ENCODE results near the gene SLC5A1. TPM values are rescaled to one million over a fixed set of nuclear protein-coding genes. Genes with fewer than 3 reads are reported as not detected.

Gene SLC5A1
- total RNA-seq, 1 donor from 2014 or later: 2.1 TPM

- no peak overlapping the region for H3K9ac ChIP-seq (ENCODE audit: low read depth in 1 of 3, low read length in 3 of 3)
- H3K4me1 ChIP-seq (ENCODE audit: control insufficient read depth in 3 of 3, insufficient read depth in 3 of 3, low read length in 3 of 3): peaks cover 0 to 12% (median 3%) of the 10 kb centered on the region in 3 donors
- H3K9me3 ChIP-seq (ENCODE audit: control insufficient read depth in 3 of 3, low read length in 3 of 3): no peaks in the 10 kb centered on the region
- no peak overlapping the region for H3K4me3 ChIP-seq (ENCODE audit: low read length in 3 of 3)
- peaks cover 0 to 3% (median 2%) of the 10 kb centered on the region in 3 donors for H3K27me3 ChIP-seq (ENCODE audit: control insufficient read depth in 3 of 3, insufficient read depth in 3 of 3, low read length in 3 of 3)
- H3K27ac ChIP-seq (ENCODE audit: low read depth, low read length): no peak overlapping the region
- H3K36me3 ChIP-seq (ENCODE audit: control insufficient read depth in 3 of 3, insufficient read depth in 3 of 3, low read length in 3 of 3): no peaks in the 10 kb centered on the region
These were observed 37.8 kb downstream of the SLC5A1 start for GRCh38 chr22:32080904-32081303.

- peaks cover 0 to 5% (median 0%) of the 10 kb centered on the region in 3 donors for H3K27me3 ChIP-seq (ENCODE audit: control insufficient read depth in 3 of 3, insufficient read depth in 3 of 3, low read length in 3 of 3)
- H3K4me1 ChIP-seq (ENCODE audit: control insufficient read depth in 3 of 3, insufficient read depth in 3 of 3, low read length in 3 of 3): peaks cover 0 to 12% (median 3%) of the 10 kb centered on the region in 3 donors
- H3K4me3 ChIP-seq (ENCODE audit: low read length in 3 of 3): no peak overlapping the region
- H3K27ac ChIP-seq (ENCODE audit: low read depth, low read length): no peak overlapping the region
- H3K9me3 ChIP-seq (ENCODE audit: control insufficient read depth in 3 of 3, low read length in 3 of 3): no peaks in the 10 kb centered on the region
- H3K36me3 ChIP-seq (ENCODE audit: control insufficient read depth in 3 of 3, insufficient read depth in 3 of 3, low read length in 3 of 3): no peaks in the 10 kb centered on the region
- H3K9ac ChIP-seq (ENCODE audit: low read depth in 1 of 3, low read length in 3 of 3): no peak overlapping the region
These were observed 39.3 kb downstream of the SLC5A1 start for GRCh38 chr22:32082331-32082730.

- no peaks in the 10 kb centered on the region for H3K9me3 ChIP-seq (ENCODE audit: control insufficient read depth in 3 of 3, low read length in 3 of 3)
- H3K4me1 ChIP-seq (ENCODE audit: control insufficient read depth in 3 of 3, insufficient read depth in 3 of 3, low read length in 3 of 3): peaks cover 0 to 12% (median 3%) of the 10 kb centered on the region in 3 donors
- no peak overlapping the region for H3K4me3 ChIP-seq (ENCODE audit: low read length in 3 of 3)
- H3K36me3 ChIP-seq (ENCODE audit: control insufficient read depth in 3 of 3, insufficient read depth in 3 of 3, low read length in 3 of 3): no peaks in the 10 kb centered on the region
- H3K9ac ChIP-seq (ENCODE audit: low read depth in 1 of 3, low read length in 3 of 3): no peak overlapping the region
- peaks cover 0 to 5% (median 0%) of the 10 kb centered on the region in 3 donors for H3K27me3 ChIP-seq (ENCODE audit: control insufficient read depth in 3 of 3, insufficient read depth in 3 of 3, low read length in 3 of 3)
- H3K27ac ChIP-seq (ENCODE audit: low read depth, low read length): no peak overlapping the region
These were observed 39.9 kb downstream of the SLC5A1 start for GRCh38 chr22:32083000-32083399.

- Histone ChIP-seq H3K36me3 (ENCODE audit: control insufficient read depth in 3 of 3, insufficient read depth in 3 of 3, low read length in 3 of 3) (no peaks in the 10 kb centered on the region), H3K27me3 (ENCODE audit: control insufficient read depth in 3 of 3, insufficient read depth in 3 of 3, low read length in 3 of 3) (peaks cover 0 to 5% (median 0%) of the 10 kb centered on the region in 3 donors), H3K4me3 (ENCODE audit: low read length in 3 of 3) (no peak overlapping the region), H3K4me1 (ENCODE audit: control insufficient read depth in 3 of 3, insufficient read depth in 3 of 3, low read length in 3 of 3) (peaks cover 0 to 11% (median 3%) of the 10 kb centered on the region in 3 donors), H3K9ac (ENCODE audit: low read depth in 1 of 3, low read length in 3 of 3) (no peak overlapping the region), H3K9me3 (ENCODE audit: control insufficient read depth in 3 of 3, low read length in 3 of 3) (no peaks in the 10 kb centered on the region), H3K27ac (ENCODE audit: low read depth, low read length) (no peak overlapping the region)
These were observed 40.8 kb downstream of the SLC5A1 start for GRCh38 chr22:32083814-32084213.

- Histone ChIP-seq H3K9ac (ENCODE audit: low read depth in 1 of 3, low read length in 3 of 3) (no peak overlapping the region), H3K9me3 (ENCODE audit: control insufficient read depth in 3 of 3, low read length in 3 of 3) (no peaks in the 10 kb centered on the region), H3K27me3 (ENCODE audit: control insufficient read depth in 3 of 3, insufficient read depth in 3 of 3, low read length in 3 of 3) (peaks cover 0 to 2% (median 0%) of the 10 kb centered on the region in 3 donors), H3K4me3 (ENCODE audit: low read length in 3 of 3) (no peak overlapping the region), H3K27ac (ENCODE audit: low read depth, low read length) (no peak overlapping the region), H3K36me3 (ENCODE audit: control insufficient read depth in 3 of 3, insufficient read depth in 3 of 3, low read length in 3 of 3) (no peaks in the 10 kb centered on the region), H3K4me1 (ENCODE audit: control insufficient read depth in 3 of 3, insufficient read depth in 3 of 3, low read length in 3 of 3) (no peaks in the 10 kb centered on the region)
These were observed 45.0 kb downstream of the SLC5A1 start for GRCh38 chr22:32088084-32088483.

- Histone ChIP-seq H3K4me1 (ENCODE audit: control insufficient read depth in 3 of 3, insufficient read depth in 3 of 3, low read length in 3 of 3) (no peaks in the 10 kb centered on the region), H3K4me3 (ENCODE audit: low read length in 3 of 3) (no peak overlapping the region), H3K27me3 (ENCODE audit: control insufficient read depth in 3 of 3, insufficient read depth in 3 of 3, low read length in 3 of 3) (peaks cover 0 to 7% (median 7%) of the 10 kb centered on the region in 3 donors), H3K27ac (ENCODE audit: low read depth, low read length) (no peak overlapping the region), H3K9ac (ENCODE audit: low read depth in 1 of 3, low read length in 3 of 3) (no peak overlapping the region), H3K36me3 (ENCODE audit: control insufficient read depth in 3 of 3, insufficient read depth in 3 of 3, low read length in 3 of 3) (no peaks in the 10 kb centered on the region), H3K9me3 (ENCODE audit: control insufficient read depth in 3 of 3, low read length in 3 of 3) (no peaks in the 10 kb centered on the region)
These were observed 54.0 kb downstream of the SLC5A1 start for GRCh38 chr22:32097018-32097417.

GRCh38 chr22:32097881-32098499, 54.9 kb downstream of the SLC5A1 start:
- H3K27ac ChIP-seq (ENCODE audit: low read depth, low read length): no peak overlapping the region
- no peaks in the 10 kb centered on the region for H3K4me1 ChIP-seq (ENCODE audit: control insufficient read depth in 3 of 3, insufficient read depth in 3 of 3, low read length in 3 of 3)
- peaks cover 0 to 7% (median 7%) of the 10 kb centered on the region in 3 donors for H3K27me3 ChIP-seq (ENCODE audit: control insufficient read depth in 3 of 3, insufficient read depth in 3 of 3, low read length in 3 of 3)
- H3K9ac ChIP-seq (ENCODE audit: low read depth in 1 of 3, low read length in 3 of 3): no peak overlapping the region
- no peaks in the 10 kb centered on the region for H3K36me3 ChIP-seq (ENCODE audit: control insufficient read depth in 3 of 3, insufficient read depth in 3 of 3, low read length in 3 of 3)
- no peak overlapping the region for H3K4me3 ChIP-seq (ENCODE audit: low read length in 3 of 3)
- no peaks in the 10 kb centered on the region for H3K9me3 ChIP-seq (ENCODE audit: control insufficient read depth in 3 of 3, low read length in 3 of 3)

- H3K27ac ChIP-seq (ENCODE audit: low read depth, low read length): no peak overlapping the region
- H3K4me3 ChIP-seq (ENCODE audit: low read length in 3 of 3): no peak overlapping the region
- H3K36me3 ChIP-seq (ENCODE audit: control insufficient read depth in 3 of 3, insufficient read depth in 3 of 3, low read length in 3 of 3): no peaks in the 10 kb centered on the region
- no peaks in the 10 kb centered on the region for H3K4me1 ChIP-seq (ENCODE audit: control insufficient read depth in 3 of 3, insufficient read depth in 3 of 3, low read length in 3 of 3)
- H3K9ac ChIP-seq (ENCODE audit: low read depth in 1 of 3, low read length in 3 of 3): no peak overlapping the region
- H3K9me3 ChIP-seq (ENCODE audit: control insufficient read depth in 3 of 3, low read length in 3 of 3): no peaks in the 10 kb centered on the region
- H3K27me3 ChIP-seq (ENCODE audit: control insufficient read depth in 3 of 3, insufficient read depth in 3 of 3, low read length in 3 of 3): peaks cover 0 to 7% (median 7%) of the 10 kb centered on the region in 3 donors
These were observed 57.6 kb downstream of the SLC5A1 start for GRCh38 chr22:32100711-32101110.

- peaks cover 0 to 4% (median 2%) of the 10 kb centered on the region in 3 donors for H3K27me3 ChIP-seq (ENCODE audit: control insufficient read depth in 3 of 3, insufficient read depth in 3 of 3, low read length in 3 of 3)
- no peaks in the 10 kb centered on the region for H3K4me1 ChIP-seq (ENCODE audit: control insufficient read depth in 3 of 3, insufficient read depth in 3 of 3, low read length in 3 of 3)
- no peak overlapping the region for H3K27ac ChIP-seq (ENCODE audit: low read depth, low read length)
- H3K9me3 ChIP-seq (ENCODE audit: control insufficient read depth in 3 of 3, low read length in 3 of 3): no peaks in the 10 kb centered on the region
- no peak overlapping the region for H3K4me3 ChIP-seq (ENCODE audit: low read length in 3 of 3)
- H3K9ac ChIP-seq (ENCODE audit: low read depth in 1 of 3, low read length in 3 of 3): no peak overlapping the region
- H3K36me3 ChIP-seq (ENCODE audit: control insufficient read depth in 3 of 3, insufficient read depth in 3 of 3, low read length in 3 of 3): no peaks in the 10 kb centered on the region
These were observed 60.7 kb downstream of the SLC5A1 start for GRCh38 chr22:32103658-32104315.

GRCh38 chr22:32106930-32107329, 63.9 kb downstream of the SLC5A1 start:
- no peaks in the 10 kb centered on the region for H3K4me1 ChIP-seq (ENCODE audit: control insufficient read depth in 3 of 3, insufficient read depth in 3 of 3, low read length in 3 of 3)

More at GRCh38 chr22:32106930-32107329, 63.9 kb downstream of the SLC5A1 start:
- no peaks in the 10 kb centered on the region for H3K36me3 ChIP-seq (ENCODE audit: control insufficient read depth in 3 of 3, insufficient read depth in 3 of 3, low read length in 3 of 3)
- no peak overlapping the region for H3K4me3 ChIP-seq (ENCODE audit: low read length in 3 of 3)
- H3K9me3 ChIP-seq (ENCODE audit: control insufficient read depth in 3 of 3, low read length in 3 of 3): no peaks in the 10 kb centered on the region
- no peak overlapping the region for H3K9ac ChIP-seq (ENCODE audit: low read depth in 1 of 3, low read length in 3 of 3)
- H3K27me3 ChIP-seq (ENCODE audit: control insufficient read depth in 3 of 3, insufficient read depth in 3 of 3, low read length in 3 of 3): peaks cover 0 to 14% (median 5%) of the 10 kb centered on the region in 3 donors
- no peak overlapping the region for H3K27ac ChIP-seq (ENCODE audit: low read depth, low read length)

All from skeletal muscle tissue (tissue), 4 donors.